Stimulated activated CD4-positive, alpha-beta T cell treated with anti-CD3 and anti-CD28 coated beads, Interleukin-1b, Interleukin-23, amount 100 ng/mL, for 24 hours (primary cell): ENCODE results near the gene NME5.
"Not testable (repeated sequence)": the region's sequence is repeated elsewhere in the genome, so short reads cannot be mapped to it uniquely, and the experiment has no call there.

ENCODE experiments used
- DNase-seq, 4 experiments: peaks; one replicate each; pipeline ENCODE4 v3.0.0-alpha.2; 2020; ENCODE audit warnings: low read depth in 4 of 4, low spot score in 1 of 4

The NME5 gene

GRCh38 chr5:138082033-138082432, 57.2 kb downstream of the NME5 start:
- DNase-seq = no peak

GRCh38 chr5:138078006-138078643, 61.1 kb downstream of the NME5 start:
- no peak for DNase-seq

DNA sequence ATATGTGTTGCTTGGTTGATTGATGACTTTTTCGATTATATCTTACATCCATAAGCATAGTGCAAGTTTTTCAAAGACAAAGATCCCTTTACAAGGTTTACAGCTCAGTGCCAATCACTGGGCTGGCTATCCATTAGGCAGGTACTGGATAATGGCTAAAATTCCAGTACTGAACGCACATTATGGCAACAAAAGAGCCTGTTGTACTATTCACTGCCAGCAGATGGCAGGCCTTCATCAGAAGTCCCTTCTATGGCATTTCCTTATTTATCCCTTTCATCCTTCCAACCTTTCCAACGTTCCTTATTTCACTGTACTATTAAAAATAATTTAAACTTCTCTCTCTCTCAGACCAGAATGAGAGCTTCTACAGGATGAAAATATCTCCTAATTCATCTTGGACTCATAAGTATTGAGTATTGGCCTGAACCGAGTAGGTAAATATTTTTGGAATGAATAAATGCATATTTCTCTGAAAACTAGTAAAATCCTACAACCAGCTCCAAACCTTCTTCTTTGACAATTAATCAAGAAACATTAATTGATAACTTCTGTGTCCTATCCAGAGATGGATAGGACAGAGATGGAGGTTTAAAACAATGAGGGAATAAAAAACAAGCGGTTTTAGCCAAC, 62.0 kb downstream of the NME5 start:
- DNase-seq = peak; percentile 13 to 33 (median 21)

GRCh38 chr5:138070026-138070425, 69.2 kb downstream of the NME5 start:
- DNase-seq = not testable (repeated sequence)

DNA sequence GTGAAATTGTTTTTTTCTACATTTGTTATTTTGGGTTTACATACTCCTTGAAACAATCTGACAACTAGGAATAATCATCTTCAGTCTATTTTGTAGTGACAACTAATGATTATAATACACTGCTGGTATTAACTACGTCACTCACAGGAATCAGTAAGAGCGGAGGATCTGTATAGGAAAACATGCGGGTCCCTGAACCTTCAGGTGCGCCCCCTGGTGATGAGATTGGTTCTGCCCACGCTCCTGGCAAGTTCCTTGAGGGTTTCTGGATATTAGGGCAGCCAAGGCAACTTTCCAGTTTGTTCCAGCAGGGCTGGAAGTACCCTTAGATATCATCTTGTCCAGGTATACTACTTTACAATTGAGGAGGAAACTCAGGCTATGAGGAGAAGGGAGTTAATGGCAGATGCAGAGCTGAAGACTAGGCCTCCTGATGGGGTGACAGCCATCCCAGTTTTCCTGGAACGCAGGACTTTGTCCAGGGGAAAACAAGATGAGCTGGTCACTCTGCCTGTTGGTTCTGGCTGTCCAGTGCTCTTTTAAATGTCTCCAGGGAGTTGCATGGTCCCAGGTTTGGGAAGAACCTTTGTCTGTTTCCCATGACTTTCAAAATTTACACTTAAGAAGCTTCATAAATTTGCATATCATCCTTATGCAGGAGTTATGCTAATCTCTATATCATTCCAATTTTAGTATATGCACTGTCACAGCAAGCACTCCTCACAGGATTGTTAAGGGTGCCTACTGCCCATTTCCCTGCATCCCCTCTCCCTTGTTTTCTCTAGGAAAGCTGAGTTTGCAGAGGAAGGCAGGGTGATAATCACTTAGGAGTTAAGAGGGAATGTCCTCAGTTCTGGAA, 70.3 kb downstream of the NME5 start:
- peak; percentile 46 to 64 (median 62) for DNase-seq

DNA sequence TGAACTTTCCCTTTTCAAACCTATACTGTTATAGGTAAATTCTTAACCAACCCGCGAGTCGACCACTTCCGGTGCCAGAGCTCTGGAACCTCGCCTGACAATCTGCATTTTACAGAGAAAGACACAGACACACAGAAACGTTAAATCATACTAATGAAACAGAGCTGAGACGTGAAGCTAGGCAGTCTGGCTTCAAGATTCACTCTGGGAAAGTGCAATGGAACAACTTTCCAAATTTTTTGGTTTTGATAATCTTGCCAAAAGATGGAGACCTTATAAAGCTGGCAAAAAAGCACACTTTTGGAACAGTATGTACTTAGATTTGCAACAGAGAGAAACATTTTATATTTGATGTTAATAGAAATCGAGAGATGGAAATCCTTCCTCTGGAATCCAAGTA, 71.3 kb downstream of the NME5 start:
- no peak for DNase-seq
